Lower leg skin (tissue), 4 donors: ENCODE data around the gene PTDSS2. TPM values are rescaled to one million over a fixed set of nuclear protein-coding genes. Genes with fewer than 3 reads are reported as not detected.
"Not testable (repeated sequence)": the region's sequence is repeated elsewhere in the genome, so short reads cannot be mapped to it uniquely, and the experiment has no call there.

ENCODE experiments used
- DNase-seq, 2 donors: peaks; one replicate each; pipeline ENCODE4 v3.0.0-alpha.2; 2019; ENCODE audit warnings: low spot score in 2 of 2
- H3K4me3 ChIP-seq: fragments of 200-600 bp; sonication (generic); 2 replicates; pipeline ENCODE4 v1.5.1; 2017; ENCODE audit warnings: mild to moderate bottlenecking, low read depth; ENCODE audit not compliant: poor library complexity, severe bottlenecking
- CTCF ChIP-seq, 3 donors: fragments of 450-650 bp; IDR thresholded peaks; one replicate each; pipeline ENCODE4 v1.5.1; 2016; ENCODE audit warnings: antibody characterized with exemption in 3 of 3, mild to moderate bottlenecking in 3 of 3, moderate library complexity in 2 of 3
- POLR2A ChIP-seq, 2 donors: fragments of 450-650 bp; IDR thresholded peaks; one replicate each; pipeline ENCODE4 v1.6.1; 2016 to 2017; ENCODE audit warnings: antibody characterized with exemption in 2 of 2, mild to moderate bottlenecking in 1 of 2, moderate library complexity in 1 of 2
- WGBS, 2 donors: methylation state at CpG; one replicate each; pipeline ENCODE4 v1.1.5; 2018; 5-methylcytosine and 5-hydroxymethylcytosine counted together
- intact Hi-C: fragments of 100-400 bp; cut with DNase I; formaldehyde crosslinking; loops from one replicate; pipeline ENCODE4 v1.15.0; 2023; ENCODE audit warnings: low total_unique reads
- total RNA-seq, 4 donors: library from RNA; depleted of rRNA; stranded (reverse); fragments of >200 nt; gene quantifications; one replicate each; pipeline ENCODE4 v1.1.0, GENCODE V29; 2016

The PTDSS2 gene
- total RNA-seq, 4 donors from 2014 or later = 35.0 to 108 (median 38.7) TPM

GRCh38 chr11:408154-409007 is 41.7 kb upstream of the PTDSS2 start:
- 86 to 88% methylated on average over 10 to 15 of the region's 15 CpGs for WGBS, 2 donors
- H3K4me3 ChIP-seq = no peak overlapping the region
- DNase-seq = no peak
- TF ChIP-seq POLR2A (IDR thresholded peaks at IDR 0.05) = no peak
- TF ChIP-seq CTCF (IDR thresholded peaks at IDR 0.05) = no peak
- intact Hi-C loops = loop anchor here (10.0 kb wide), 1 partner anchor 96 kb away; the partner anchor contains the start of gene RNH1

GRCh38 chr11:409008-409599 is 41.0 kb upstream of the PTDSS2 start:
- 83 to 86% methylated on average over 4 to 7 of the region's 7 CpGs for WGBS, 2 donors
- H3K4me3 ChIP-seq = no peak overlapping the region
- DNase-seq = no peak
- TF ChIP-seq CTCF (IDR thresholded peaks at IDR 0.05) = no peak
- TF ChIP-seq POLR2A (IDR thresholded peaks at IDR 0.05) = no peak
- intact Hi-C loops = loop anchor here (10.0 kb wide), 1 partner anchor 96 kb away; the partner anchor contains the start of gene RNH1

- no peak overlapping the region for H3K4me3 ChIP-seq
- intact Hi-C loops = loop anchor here (10.0 kb wide), 1 partner anchor 95 kb away; the partner anchor contains the start of gene RNH1
- WGBS, 2 donors = 66 to 74% methylated on average over 13 of the region's 18 CpGs
- no peak for DNase-seq
- TF ChIP-seq POLR2A (IDR thresholded peaks at IDR 0.05) (no peak), CTCF (IDR thresholded peaks at IDR 0.05) (no peak)
These were observed 40.2 kb upstream of the PTDSS2 start for GRCh38 chr11:409600-410483.

- H3K4me3 ChIP-seq, intact Hi-C loops, DNase-seq: not testable (repeated sequence)
- no CpG with 5 or more reads among the region's 13 CpGs for WGBS, 2 donors
These were observed 39.4 kb upstream of the PTDSS2 start for GRCh38 chr11:410711-411110.

GRCh38 chr11:411520-411919 is 38.6 kb upstream of the PTDSS2 start:
- WGBS, 2 donors = 79 to 96% methylated on average over 3 to 7 of the region's 11 CpGs
- DNase-seq, intact Hi-C loops, H3K4me3 ChIP-seq: not testable (repeated sequence)

- no peak overlapping the region for H3K4me3 ChIP-seq
- 79 to 88% methylated on average over 7 to 13 of the region's 15 CpGs for WGBS, 2 donors
- intact Hi-C loops = no loop called here
- TF ChIP-seq POLR2A (IDR thresholded peaks at IDR 0.05) = no peak
- no peak for TF ChIP-seq CTCF (IDR thresholded peaks at IDR 0.05)
- no peak for DNase-seq
These were observed 37.4 kb upstream of the PTDSS2 start for GRCh38 chr11:412641-413119.
